GM23338 (cell line): Measurements from ENCODE around the gene HTT. TPM values are rescaled to one million over a fixed set of nuclear protein-coding genes. Genes with fewer than 3 reads are reported as not detected.

ENCODE experiments used
- ATAC-seq: fragments of 200-7000 bp; cut with Tn5 transposase; 3 replicates; pipeline ENCODE4 v1.9.1; 2020
- DNase-seq: peaks from one replicate; pipeline ENCODE4 v3.0.0-alpha.2; 2015; ENCODE audit warnings: low spot score
- H2AFZ ChIP-seq: fragments of 200-600 bp; sonication (generic); 2 replicates; pipeline ENCODE4 v1.8.0; 2016; ENCODE audit warnings: antibody characterized with exemption, mild to moderate bottlenecking, moderate library complexity
- H3F3A ChIP-seq: fragments of 200-600 bp; sonication (generic); replicated peaks from 2 replicates; pipeline ENCODE4 v1.8.0; 2017; ENCODE audit warnings: antibody characterized with exemption, mixed run types, low read depth
- H3K27ac ChIP-seq: fragments of 200-600 bp; sonication (generic); 2 replicates; pipeline ENCODE4 v1.6.1; 2016; ENCODE audit warnings: low read depth
- H3K27me3 ChIP-seq: fragments of 200-600 bp; sonication (generic); 2 replicates; pipeline ENCODE4 v1.8.0; 2016; ENCODE audit warnings: mild to moderate bottlenecking, mixed run types, moderate library complexity; ENCODE audit not compliant: insufficient read depth
- H3K36me3 ChIP-seq: fragments of 200-600 bp; sonication (generic); 2 replicates; pipeline ENCODE4 v1.8.0; 2016; ENCODE audit warnings: mild to moderate bottlenecking; ENCODE audit not compliant: insufficient read depth
- H3K4me1 ChIP-seq: fragments of 200-600 bp; sonication (generic); 2 replicates; pipeline ENCODE4 v1.8.0; 2016; ENCODE audit warnings: mild to moderate bottlenecking, moderate library complexity; ENCODE audit not compliant: insufficient read depth
- H3K4me2 ChIP-seq: fragments of 200-600 bp; sonication (generic); 2 replicates; pipeline ENCODE4 v1.7.1; 2017; ENCODE audit warnings: mixed run types
- H3K4me3 ChIP-seq: fragments of 200-600 bp; sonication (generic); 2 replicates; pipeline ENCODE4 v1.6.1; 2016; ENCODE audit warnings: mixed run types
- H3K79me2 ChIP-seq: fragments of 200-600 bp; sonication (generic); replicated peaks from 2 replicates; pipeline ENCODE4 v1.8.0; 2017; ENCODE audit warnings: mild to moderate bottlenecking; ENCODE audit not compliant: insufficient read depth
- H3K9me2 ChIP-seq: fragments of 200-600 bp; sonication (generic); 2 replicates; pipeline ENCODE4 v1.8.0; 2017; ENCODE audit not compliant: insufficient read depth
- H4K20me1 ChIP-seq: fragments of 200-600 bp; sonication (generic); replicated peaks from 2 replicates; pipeline ENCODE4 v1.8.0; 2017; ENCODE audit warnings: mild to moderate bottlenecking; ENCODE audit not compliant: insufficient read depth
- H3K27ac Mint-ChIP-seq: 2 replicates; pipeline ENCODE4 v1.8.0; 2020; ENCODE audit warnings: inconsistent platforms, mild to moderate bottlenecking, moderate library complexity, mixed read lengths
- H3K27me3 Mint-ChIP-seq: 3 replicates; pipeline ENCODE4 v1.8.0; 2022; ENCODE audit warnings: low read depth, mild to moderate bottlenecking, moderate library complexity, mixed read lengths, inconsistent platforms; ENCODE audit not compliant: insufficient read depth, poor library complexity
- H3K36me3 Mint-ChIP-seq: 3 replicates; pipeline ENCODE4 v1.8.0; 2021; ENCODE audit warnings: low read depth, mild to moderate bottlenecking, inconsistent platforms, moderate library complexity, mixed read lengths
- H3K4me1 Mint-ChIP-seq: 3 replicates; pipeline ENCODE4 v1.8.0; 2020; ENCODE audit warnings: mild to moderate bottlenecking, inconsistent platforms, mixed read lengths
- H3K4me3 Mint-ChIP-seq: 3 replicates; pipeline ENCODE4 v1.8.0; 2021; ENCODE audit warnings: moderate library complexity, mild to moderate bottlenecking, inconsistent platforms, mixed read lengths
- H3K9me3 Mint-ChIP-seq: 3 replicates; pipeline ENCODE4 v1.8.0; 2020; ENCODE audit warnings: moderate library complexity, mild to moderate bottlenecking, inconsistent platforms, mixed read lengths
- CREB1 ChIP-seq: fragments of 250-450 bp; sonication (Bioruptor Pico); IDR thresholded peaks from 2 replicates; pipeline ENCODE4 v1.5.0; 2020; ENCODE audit warnings: low read depth, mild to moderate bottlenecking, moderate library complexity
- CTCF ChIP-seq, 2 experiments: fragments of 200-600 bp in 1 of 2; sonication (generic) in 1 of 2; conservative IDR thresholded peaks; 2 replicates each; pipeline versions ENCODE4 v1.5.1 to v1.6.1; 2016 to 2017; ENCODE audit warnings: antibody characterized with exemption in 2 of 2, low read depth in 2 of 2, mild to moderate bottlenecking in 2 of 2, moderate library complexity in 1 of 2
- EZH2 ChIP-seq: fragments of 200-600 bp; sonication (generic); IDR thresholded peaks from one replicate; pipeline ENCODE4 v1.8.0; 2017; ENCODE audit warnings: antibody characterized with exemption, mild to moderate bottlenecking, low read depth; ENCODE audit not compliant: unreplicated experiment
- EZH2phosphoT487 ChIP-seq: fragments of 200-600 bp; sonication (generic); IDR thresholded peaks from one replicate; pipeline ENCODE4 v1.8.1; 2018; ENCODE audit warnings: antibody characterized with exemption; ENCODE audit not compliant: unreplicated experiment
- JUNB ChIP-seq: IDR thresholded peaks from one replicate; pipeline ENCODE4 v1.6.1; 2016; ENCODE audit warnings: antibody characterized with exemption; ENCODE audit not compliant: unreplicated experiment
- NANOG ChIP-seq: IDR thresholded peaks from 2 replicates; pipeline ENCODE4 v1.6.1; 2016; ENCODE audit warnings: antibody characterized with exemption, borderline replicate concordance
- POLR2AphosphoS5 ChIP-seq: IDR thresholded peaks from 2 replicates; pipeline ENCODE4 v1.6.1; 2016; ENCODE audit warnings: antibody characterized with exemption, low read depth
- STAT1 ChIP-seq: IDR thresholded peaks from one replicate; pipeline ENCODE4 v1.6.1; 2016; ENCODE audit warnings: antibody characterized with exemption; ENCODE audit not compliant: unreplicated experiment
- ZNF114 ChIP-seq: fragments of 250-450 bp; sonication (Bioruptor Pico); IDR thresholded peaks from 2 replicates; pipeline ENCODE4 v1.5.0; 2020; ENCODE audit warnings: mild to moderate bottlenecking, moderate library complexity
- ZNF331 ChIP-seq: fragments of 250-450 bp; sonication (Bioruptor Pico); IDR thresholded peaks from 2 replicates; pipeline ENCODE4 v1.5.0; 2020; ENCODE audit warnings: low read depth, mild to moderate bottlenecking, moderate library complexity
- ZNF462 ChIP-seq: fragments of 250-450 bp; sonication (Bioruptor Pico); IDR thresholded peaks from 2 replicates; pipeline ENCODE4 v1.5.0; 2020; ENCODE audit warnings: mild to moderate bottlenecking, moderate library complexity
- polyA plus RNA-seq: library from polyadenylated mRNA; unstranded; fragments of >200 nt; fragmentation: Nextera tagmentation; extraction: Ambion mirVana; gene quantifications from 2 replicates; pipeline ENCODE4 v1.2.1, GENCODE V29; 2016
- total RNA-seq: library from RNA; depleted of rRNA; stranded (reverse); fragments of >200 nt; shearing (Covaris generic); gene quantifications from 2 replicates; pipeline ENCODE4 v1.2.3, GENCODE V29; 2014
- TF ChIP-seq, protein P1 (sequence below): IDR thresholded peaks from 2 replicates; pipeline ENCODE4 v1.6.1; 2016; ENCODE audit warnings: antibody characterized with exemption
- TF ChIP-seq, protein P2 (sequence below): IDR thresholded peaks from one replicate; pipeline ENCODE4 v1.6.1; 2018; ENCODE audit warnings: antibody characterized with exemption; ENCODE audit not compliant: unreplicated experiment

The HTT gene
- total and polyA plus RNA-seq, 2 experiments from 2014 or later, result 26.6 to 67.7 TPM

DNA sequence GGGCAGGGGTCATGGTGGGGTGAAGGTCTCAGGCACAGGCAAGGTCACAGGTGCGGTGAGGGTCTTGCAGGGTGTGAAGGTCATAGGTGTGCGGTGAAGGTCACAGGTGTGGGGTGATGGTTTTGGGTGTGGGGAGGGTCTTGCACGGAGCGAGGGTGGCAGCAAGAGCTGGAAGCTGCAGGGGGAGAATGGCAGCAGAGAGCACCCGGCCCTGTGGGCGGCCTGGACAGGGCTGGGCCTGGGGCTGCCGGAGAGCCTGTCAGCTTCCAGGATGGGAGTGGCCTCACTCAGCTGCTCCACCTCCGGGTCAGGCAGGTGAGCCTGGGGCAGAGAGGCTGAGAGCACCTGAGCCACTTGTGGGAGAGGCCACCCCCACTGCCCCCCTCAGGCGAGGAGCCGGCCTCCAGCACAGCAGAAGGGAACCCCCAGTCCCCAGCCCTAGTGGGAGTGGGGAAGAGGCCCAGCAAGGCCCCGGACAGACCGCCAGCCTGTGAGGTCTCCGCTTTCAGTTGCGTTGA, 176.0 kb downstream of the HTT start:
- Mint-ChIP-seq H3K27ac (peak overlapping the region; percentile 86; the same call in 1 of the 2 replicates), H3K4me1 (peaks cover 6% of the 10 kb centered on the region; the same call in 2 of the 3 replicates), H3K36me3 (no peaks in the 10 kb centered on the region), H3K4me3 (no peak overlapping the region), H3K27me3 (no peaks in the 10 kb centered on the region), H3K9me3 (no peaks in the 10 kb centered on the region; the same call in 2 of the 3 replicates)
- no peak overlapping the region for H3K4me3 ChIP-seq
- no peaks in the 10 kb centered on the region for H3K36me3 ChIP-seq
- 0 out of 2 replicates have a peak overlapping the region, but pooled peaks have one; percentile 52 for H2AFZ ChIP-seq
- H3K4me2 ChIP-seq, result no peak overlapping the region
- H3K27ac ChIP-seq, result no peak overlapping the region
- no peaks in the 10 kb centered on the region for H3K27me3 ChIP-seq
- ATAC-seq, result peak; percentile 91
- H3F3A ChIP-seq, result no peaks in the 10 kb centered on the region
- TF ChIP-seq EZH2 (no peak), ZNF331 (no peak), CTCF (conservative IDR thresholded peaks at IDR 0.05; ENCODE audit: low read depth in 2 of 2) (no peak), ZNF114 (CRISPR knock-in tag) (no peak), EZH2phosphoT487 (no peak), CREB1 (CRISPR knock-in tag) (no peak), ZNF462 (CRISPR knock-in tag) (no peak), NANOG (no peak), STAT1 (no peak), POLR2AphosphoS5 (no peak), JUNB (no peak)
- TF ChIP-seq, protein P1, sequence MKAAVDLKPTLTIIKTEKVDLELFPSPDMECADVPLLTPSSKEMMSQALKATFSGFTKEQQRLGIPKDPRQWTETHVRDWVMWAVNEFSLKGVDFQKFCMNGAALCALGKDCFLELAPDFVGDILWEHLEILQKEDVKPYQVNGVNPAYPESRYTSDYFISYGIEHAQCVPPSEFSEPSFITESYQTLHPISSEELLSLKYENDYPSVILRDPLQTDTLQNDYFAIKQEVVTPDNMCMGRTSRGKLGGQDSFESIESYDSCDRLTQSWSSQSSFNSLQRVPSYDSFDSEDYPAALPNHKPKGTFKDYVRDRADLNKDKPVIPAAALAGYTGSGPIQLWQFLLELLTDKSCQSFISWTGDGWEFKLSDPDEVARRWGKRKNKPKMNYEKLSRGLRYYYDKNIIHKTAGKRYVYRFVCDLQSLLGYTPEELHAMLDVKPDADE, result no peak
- TF ChIP-seq, protein P2, sequence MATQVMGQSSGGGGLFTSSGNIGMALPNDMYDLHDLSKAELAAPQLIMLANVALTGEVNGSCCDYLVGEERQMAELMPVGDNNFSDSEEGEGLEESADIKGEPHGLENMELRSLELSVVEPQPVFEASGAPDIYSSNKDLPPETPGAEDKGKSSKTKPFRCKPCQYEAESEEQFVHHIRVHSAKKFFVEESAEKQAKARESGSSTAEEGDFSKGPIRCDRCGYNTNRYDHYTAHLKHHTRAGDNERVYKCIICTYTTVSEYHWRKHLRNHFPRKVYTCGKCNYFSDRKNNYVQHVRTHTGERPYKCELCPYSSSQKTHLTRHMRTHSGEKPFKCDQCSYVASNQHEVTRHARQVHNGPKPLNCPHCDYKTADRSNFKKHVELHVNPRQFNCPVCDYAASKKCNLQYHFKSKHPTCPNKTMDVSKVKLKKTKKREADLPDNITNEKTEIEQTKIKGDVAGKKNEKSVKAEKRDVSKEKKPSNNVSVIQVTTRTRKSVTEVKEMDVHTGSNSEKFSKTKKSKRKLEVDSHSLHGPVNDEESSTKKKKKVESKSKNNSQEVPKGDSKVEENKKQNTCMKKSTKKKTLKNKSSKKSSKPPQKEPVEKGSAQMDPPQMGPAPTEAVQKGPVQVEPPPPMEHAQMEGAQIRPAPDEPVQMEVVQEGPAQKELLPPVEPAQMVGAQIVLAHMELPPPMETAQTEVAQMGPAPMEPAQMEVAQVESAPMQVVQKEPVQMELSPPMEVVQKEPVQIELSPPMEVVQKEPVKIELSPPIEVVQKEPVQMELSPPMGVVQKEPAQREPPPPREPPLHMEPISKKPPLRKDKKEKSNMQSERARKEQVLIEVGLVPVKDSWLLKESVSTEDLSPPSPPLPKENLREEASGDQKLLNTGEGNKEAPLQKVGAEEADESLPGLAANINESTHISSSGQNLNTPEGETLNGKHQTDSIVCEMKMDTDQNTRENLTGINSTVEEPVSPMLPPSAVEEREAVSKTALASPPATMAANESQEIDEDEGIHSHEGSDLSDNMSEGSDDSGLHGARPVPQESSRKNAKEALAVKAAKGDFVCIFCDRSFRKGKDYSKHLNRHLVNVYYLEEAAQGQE, result no peak
- no peaks in the 10 kb centered on the region for H3K4me1 ChIP-seq
- no peaks in the 10 kb centered on the region for H4K20me1 ChIP-seq
- no peaks in the 10 kb centered on the region for H3K79me2 ChIP-seq
- DNase-seq, result peak; percentile 68
- no peaks in the 10 kb centered on the region for H3K9me2 ChIP-seq
